ENCODE results near the gene CALD1.

Gene CALD1

GRCh38 chr7:134941952-134942351 lies 162.5 kb downstream of the CALD1 start:
- H3K27me3 ChIP-seq (ENCODE audit: insufficient read depth, poor library complexity, severe bottlenecking), result peaks cover 5% of the 10 kb centered on the region
- H3K4me3 ChIP-seq (replicated peaks; ENCODE audit: insufficient read depth, low read length), result no peak overlapping the region
- no peak overlapping the region for H3K27ac ChIP-seq (replicated peaks)
- DNase-seq (ENCODE audit: low read depth in 1 of 2, low spot score in 1 of 2), result no peak
- TF ChIP-seq POLR2AphosphoS5 (IDR thresholded peaks at IDR 0.05; ENCODE audit: low read depth) (no peak), GABPA (IDR thresholded peaks at IDR 0.05; ENCODE audit: low read depth) (no peak), CTCF (IDR thresholded peaks at IDR 0.05; ENCODE audit: insufficient read depth, low read length) (no peak), SPI1 (IDR thresholded peaks at IDR 0.05; ENCODE audit: borderline replicate concordance, low read depth) (no peak), REST (IDR thresholded peaks at IDR 0.05; ENCODE audit: insufficient replicate concordance, low read depth) (no peak)

- no peak for DNase-seq (ENCODE audit: low read depth in 1 of 2, low spot score in 1 of 2)
- H3K27ac ChIP-seq (replicated peaks), result no peak overlapping the region
Measured at GRCh38 chr7:134942690-134943466, 163.4 kb downstream of the CALD1 start.

More at GRCh38 chr7:134942690-134943466, 163.4 kb downstream of the CALD1 start:
- TF ChIP-seq POLR2AphosphoS5 (IDR thresholded peaks at IDR 0.05; ENCODE audit: low read depth) (no peak), REST (IDR thresholded peaks at IDR 0.05; ENCODE audit: insufficient replicate concordance, low read depth) (no peak), GABPA (IDR thresholded peaks at IDR 0.05; ENCODE audit: low read depth) (no peak), SPI1 (IDR thresholded peaks at IDR 0.05; ENCODE audit: borderline replicate concordance, low read depth) (no peak), CTCF (IDR thresholded peaks at IDR 0.05; ENCODE audit: insufficient read depth, low read length) (no peak)
- no peak overlapping the region for H3K4me3 ChIP-seq (replicated peaks; ENCODE audit: insufficient read depth, low read length)
- peaks cover 5% of the 10 kb centered on the region for H3K27me3 ChIP-seq (ENCODE audit: insufficient read depth, poor library complexity, severe bottlenecking)

Measured in HL-60 (cell line).